Fibroblast of villous mesenchyme (primary cell): Measurements from ENCODE around the gene RAB3A. TPM values are rescaled to one million over a fixed set of nuclear protein-coding genes. Genes with fewer than 3 reads are reported as not detected.

Experiments
- DNase-seq: peaks from one replicate; pipeline ENCODE4 v3.0.0-alpha.2; 2010; ENCODE audit warnings: low read depth
- H3K4me3 ChIP-seq: 2 replicates; pipeline ENCODE4 v1.5.1; 2011; ENCODE audit warnings: low read depth, mild to moderate bottlenecking, low read length
- CTCF ChIP-seq: IDR thresholded peaks from 2 replicates; pipeline ENCODE4 v1.5.1; 2012; ENCODE audit warnings: low read depth, mild to moderate bottlenecking, low read length; ENCODE audit not compliant: insufficient read depth
- total RNA-seq: library from RNA; depleted of rRNA; stranded (reverse); fragments of >200 nt; gene quantifications from 2 replicates; pipeline ENCODE4 v1.2.3, GENCODE V29; 2012

The RAB3A gene
- total RNA-seq, 1 donor, result 1.3 TPM

DNA sequence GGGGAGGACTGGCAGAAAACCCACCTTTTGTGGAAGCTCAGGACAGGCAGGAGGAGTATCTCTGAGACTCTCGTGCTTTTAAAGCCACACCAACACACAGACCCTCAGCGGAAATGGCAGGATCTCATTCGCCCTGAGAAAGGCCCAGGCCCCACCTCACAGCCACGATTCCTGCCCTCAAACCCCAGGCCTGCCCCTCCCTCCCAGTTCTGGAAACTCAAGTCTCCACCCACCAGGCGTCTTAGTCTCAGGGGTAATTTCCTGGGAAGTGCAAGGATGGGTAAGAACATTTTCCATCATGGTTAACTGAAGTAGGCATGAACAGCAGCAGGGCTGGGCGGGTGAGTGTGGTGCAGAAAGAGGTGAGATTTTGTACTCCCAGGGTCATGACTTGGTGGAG is 30.4 kb upstream of the RAB3A start:
- no peak for DNase-seq
- TF ChIP-seq CTCF, result no peak
- H3K4me3 ChIP-seq, result no peak overlapping the region

GRCh38 chr19:18233224-18233825 is 29.5 kb upstream of the RAB3A start:
- DNase-seq, result peak; percentile 57
- no peak overlapping the region for H3K4me3 ChIP-seq
- no peak for TF ChIP-seq CTCF

GRCh38 chr19:18232540-18233223 is 28.8 kb upstream of the RAB3A start:
- H3K4me3 ChIP-seq, result no peak overlapping the region
- peak; percentile 3 for TF ChIP-seq CTCF
- DNase-seq, result no peak

DNA sequence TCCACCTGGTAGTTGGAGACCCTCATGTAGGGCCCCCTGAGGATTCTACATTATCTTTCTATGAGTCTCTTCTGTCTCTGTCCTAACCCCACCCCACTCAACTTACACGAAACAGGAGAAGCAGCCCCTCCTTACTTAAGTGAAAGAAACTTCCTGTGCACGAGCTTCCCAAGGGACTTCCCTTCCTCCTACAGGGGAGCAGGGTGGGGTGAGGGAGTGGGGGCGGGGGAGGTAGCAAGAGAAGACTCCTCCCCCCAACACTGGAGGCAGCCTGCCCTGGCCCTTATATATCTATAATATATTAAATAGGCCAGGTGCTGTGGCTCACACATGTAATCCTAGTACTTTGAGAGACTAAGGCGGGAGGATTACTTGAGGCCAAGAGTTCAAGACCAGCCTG is 27.9 kb upstream of the RAB3A start:
- no peak for TF ChIP-seq CTCF
- no peak overlapping the region for H3K4me3 ChIP-seq
- no peak for DNase-seq

GRCh38 chr19:18230941-18231734 is 27.3 kb upstream of the RAB3A start:
- TF ChIP-seq CTCF, result no peak
- DNase-seq, result no peak
- H3K4me3 ChIP-seq, result no peak overlapping the region

- DNase-seq, result no peak
- TF ChIP-seq CTCF, result no peak
- H3K4me3 ChIP-seq, result no peak overlapping the region
Measured at GRCh38 chr19:18229915-18230314, 26.1 kb upstream of the RAB3A start.
